ENCODE measurements around the gene CGB1. TPM values are rescaled to one million over a fixed set of nuclear protein-coding genes. Genes with fewer than 3 reads are reported as not detected.
"Not testable (repeated sequence)": the region's sequence is repeated elsewhere in the genome, so short reads cannot be mapped to it uniquely, and the experiment has no call there.

Gene CGB1
- total RNA-seq, 3 donors from 2014 or later, result not detected

DNA sequence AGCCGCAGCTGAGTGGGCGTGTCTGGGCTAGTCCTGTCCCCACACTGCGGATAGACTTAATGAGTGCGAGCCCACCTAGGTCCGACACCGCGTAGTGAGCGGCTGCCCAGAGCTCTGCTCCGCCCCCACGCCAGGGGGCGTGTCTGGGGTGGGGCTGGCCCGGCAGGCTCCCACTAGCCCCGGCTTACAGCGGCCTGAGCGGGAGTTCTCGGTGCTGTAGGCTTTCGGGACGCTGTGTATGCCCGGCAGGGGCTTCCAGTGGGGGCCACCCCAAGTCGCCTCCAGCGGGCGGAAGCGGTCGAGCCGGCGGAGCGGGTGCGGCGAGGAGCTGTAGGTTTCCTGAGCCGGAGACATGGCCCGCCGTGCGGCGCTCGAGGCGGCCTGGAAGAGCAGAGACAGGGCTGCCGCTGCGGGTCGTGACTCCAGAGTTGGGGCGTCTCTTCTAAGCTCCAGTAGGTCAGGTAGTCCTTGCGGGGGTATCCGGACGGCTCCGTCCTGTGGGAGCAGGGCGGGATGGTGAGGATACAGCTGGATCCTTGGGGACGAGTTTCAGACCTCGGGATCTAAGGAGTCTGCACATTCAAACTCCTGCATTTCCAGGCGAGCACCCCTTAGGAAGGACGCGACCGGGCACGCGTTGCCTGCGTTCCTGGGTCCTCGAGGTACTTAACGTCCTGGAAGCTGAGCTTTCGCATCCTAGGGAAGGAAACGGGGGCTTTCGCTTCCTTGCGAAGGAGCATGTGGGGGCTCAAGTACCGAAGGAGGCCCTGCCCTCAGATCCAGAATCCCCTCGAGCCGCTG, 19.6 kb upstream of the CGB1 start:
- TF ChIP-seq, protein P1, sequence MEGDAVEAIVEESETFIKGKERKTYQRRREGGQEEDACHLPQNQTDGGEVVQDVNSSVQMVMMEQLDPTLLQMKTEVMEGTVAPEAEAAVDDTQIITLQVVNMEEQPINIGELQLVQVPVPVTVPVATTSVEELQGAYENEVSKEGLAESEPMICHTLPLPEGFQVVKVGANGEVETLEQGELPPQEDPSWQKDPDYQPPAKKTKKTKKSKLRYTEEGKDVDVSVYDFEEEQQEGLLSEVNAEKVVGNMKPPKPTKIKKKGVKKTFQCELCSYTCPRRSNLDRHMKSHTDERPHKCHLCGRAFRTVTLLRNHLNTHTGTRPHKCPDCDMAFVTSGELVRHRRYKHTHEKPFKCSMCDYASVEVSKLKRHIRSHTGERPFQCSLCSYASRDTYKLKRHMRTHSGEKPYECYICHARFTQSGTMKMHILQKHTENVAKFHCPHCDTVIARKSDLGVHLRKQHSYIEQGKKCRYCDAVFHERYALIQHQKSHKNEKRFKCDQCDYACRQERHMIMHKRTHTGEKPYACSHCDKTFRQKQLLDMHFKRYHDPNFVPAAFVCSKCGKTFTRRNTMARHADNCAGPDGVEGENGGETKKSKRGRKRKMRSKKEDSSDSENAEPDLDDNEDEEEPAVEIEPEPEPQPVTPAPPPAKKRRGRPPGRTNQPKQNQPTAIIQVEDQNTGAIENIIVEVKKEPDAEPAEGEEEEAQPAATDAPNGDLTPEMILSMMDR (IDR thresholded peaks at IDR 0.05), result no peak
- intact Hi-C loops (cut with DNase I, micrococcal nuclease), result no loop called here
- H3K4me3 ChIP-seq, result no peak overlapping the region

DNA sequence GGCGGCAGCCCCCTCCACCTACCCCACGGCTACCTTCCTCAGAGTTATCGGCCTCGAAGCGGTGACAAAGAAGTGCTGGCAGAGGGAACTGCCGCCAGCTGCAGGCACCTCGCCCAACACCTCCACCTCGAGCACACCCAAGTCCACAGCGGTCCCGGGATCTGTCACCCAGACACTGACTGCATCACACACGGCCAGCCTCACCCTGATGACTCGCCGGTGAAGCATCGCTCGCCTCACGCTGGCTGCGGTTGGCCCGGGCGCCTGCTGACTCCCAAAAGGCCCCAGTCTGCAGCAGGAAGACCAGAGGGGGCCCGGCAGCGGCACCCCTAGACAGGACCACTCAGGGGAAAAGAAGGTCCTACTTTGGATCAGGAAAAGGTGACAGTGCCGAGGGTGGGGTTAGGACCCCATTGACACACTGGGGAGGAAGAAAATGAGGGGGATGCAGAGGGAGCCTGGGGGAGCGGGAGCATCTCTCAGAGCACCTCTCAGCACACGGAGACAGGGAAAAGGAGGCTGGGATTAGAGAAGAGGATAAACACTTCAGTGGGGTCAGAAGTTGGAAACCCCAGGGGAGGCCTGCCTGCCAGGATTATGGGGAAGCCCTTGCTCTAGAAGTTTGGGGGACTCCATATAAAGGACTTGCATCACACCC, 13.8 kb upstream of the CGB1 start:
- H3K4me1 ChIP-seq (ENCODE audit: low read depth); H3K4me3 ChIP-seq; DNase-seq; H3K36me3 ChIP-seq (ENCODE audit: low read depth); intact Hi-C loops (cut with DNase I, micrococcal nuclease); ATAC-seq; H3K9me3 ChIP-seq: not testable (repeated sequence)

More for the DNA sequence above, 19.6 kb upstream of the CGB1 start:
- no peaks in the 10 kb centered on the region for H3K36me3 ChIP-seq (ENCODE audit: low read depth)
- peak; percentile 62 to 77 (median 74) for DNase-seq
- peaks cover 13% of the 10 kb centered on the region for H3K4me1 ChIP-seq (ENCODE audit: low read depth)
- peak; percentile 87 for ATAC-seq
- H3K9me3 ChIP-seq, result no peaks in the 10 kb centered on the region

DNA sequence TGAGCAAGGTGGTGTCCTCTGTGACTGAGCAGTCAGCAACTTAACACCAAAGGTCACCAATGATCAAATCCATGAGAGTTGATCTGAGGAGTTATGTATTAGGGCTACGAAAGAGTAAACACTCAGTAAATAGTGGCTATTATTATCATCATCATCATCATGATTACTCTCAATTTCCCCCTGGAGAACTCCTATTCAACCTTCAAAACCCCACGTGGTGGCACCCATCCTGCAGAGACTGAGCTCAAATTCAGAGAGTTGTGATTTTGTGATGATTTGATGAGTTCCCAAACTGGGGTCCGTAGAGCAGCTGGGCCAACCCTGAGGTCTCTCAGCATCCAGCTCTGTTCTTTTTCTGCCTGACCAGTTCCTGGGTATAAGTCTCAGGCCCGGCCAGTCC, 13.1 kb upstream of the CGB1 start:
- H3K9me3 ChIP-seq; H3K4me3 ChIP-seq; ATAC-seq; intact Hi-C loops (cut with DNase I, micrococcal nuclease); H3K36me3 ChIP-seq (ENCODE audit: low read depth); H3K4me1 ChIP-seq (ENCODE audit: low read depth); DNase-seq: not testable (repeated sequence)

DNA sequence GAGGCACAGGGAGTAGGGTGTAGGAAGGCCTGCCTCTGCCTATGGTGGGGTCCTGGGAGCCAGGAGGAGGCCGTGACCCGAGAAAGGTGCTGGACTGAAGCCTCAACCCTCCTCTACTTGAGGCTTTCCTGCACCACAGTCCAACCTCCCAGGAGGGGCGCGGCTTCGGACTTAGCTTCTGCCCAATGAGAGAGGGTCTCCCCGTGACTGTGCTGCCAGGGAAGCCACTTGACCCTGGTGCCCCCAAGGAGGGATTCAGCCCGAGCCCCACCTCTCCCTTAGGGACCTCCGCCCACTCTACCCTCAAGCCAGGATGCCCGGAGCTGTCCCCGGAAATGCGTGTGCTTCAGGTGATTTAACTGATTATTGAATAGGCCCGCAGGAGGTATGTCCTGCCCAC, 12.3 kb upstream of the CGB1 start, which contains the start of gene CGB8:
CGB8 (minus strand) TSS at position 101 of the 400 bp plus-strand sequence. CDS start 372 bp downstream, outside the sequence.
- intact Hi-C loops (cut with DNase I, micrococcal nuclease); H3K36me3 ChIP-seq (ENCODE audit: low read depth); H3K4me1 ChIP-seq (ENCODE audit: low read depth); H3K4me3 ChIP-seq; ATAC-seq; DNase-seq; H3K9me3 ChIP-seq: not testable (repeated sequence)

DNA sequence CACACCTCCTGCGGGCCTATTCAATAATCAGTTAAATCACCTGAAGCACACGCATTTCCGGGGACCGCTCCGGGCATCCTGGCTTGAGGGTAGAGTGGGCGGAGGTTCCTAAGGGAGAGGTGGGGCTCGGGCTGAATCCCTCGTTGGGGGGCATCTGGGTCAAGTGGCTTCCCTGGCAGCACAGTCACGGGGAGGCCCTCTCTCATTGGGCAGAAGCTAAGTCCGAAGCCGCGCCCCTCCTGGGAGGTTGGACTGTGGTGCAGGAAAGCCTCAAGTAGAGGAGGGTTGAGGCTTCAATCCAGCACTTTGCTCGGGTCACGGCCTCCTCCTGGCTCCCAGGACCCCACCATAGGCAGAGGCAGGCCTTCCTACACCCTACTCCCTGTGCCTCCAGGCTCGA, 6.9 kb upstream of the CGB1 start, which contains the start of gene CGB5:
CGB5 (plus strand) TSS at position 301 of the 400 bp plus-strand sequence. CDS start 362 bp downstream, outside the sequence.
- H3K4me3 ChIP-seq; ATAC-seq; intact Hi-C loops (cut with DNase I, micrococcal nuclease); H3K36me3 ChIP-seq (ENCODE audit: low read depth); H3K9me3 ChIP-seq; H3K4me1 ChIP-seq (ENCODE audit: low read depth); DNase-seq: not testable (repeated sequence)

DNA sequence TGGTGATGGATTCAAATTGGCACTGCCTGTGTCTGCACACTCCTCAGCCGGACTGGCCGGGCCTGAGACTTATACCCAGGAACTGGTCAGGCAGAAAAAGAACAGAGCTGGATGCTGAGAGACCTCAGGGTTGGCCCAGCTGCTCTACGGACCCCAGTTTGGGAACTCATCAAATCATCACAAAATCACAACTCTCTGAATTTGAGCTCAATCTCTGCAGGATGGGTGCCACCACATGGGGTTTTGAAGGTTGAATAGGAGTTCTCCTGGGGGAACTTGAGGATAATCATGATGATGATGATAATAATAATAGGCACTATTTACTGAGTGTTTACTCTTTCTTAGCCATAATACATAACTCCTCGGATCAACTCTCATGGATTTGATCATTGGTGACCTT, 6.0 kb upstream of the CGB1 start:
- DNase-seq; H3K9me3 ChIP-seq; intact Hi-C loops (cut with DNase I, micrococcal nuclease); H3K4me1 ChIP-seq (ENCODE audit: low read depth); H3K36me3 ChIP-seq (ENCODE audit: low read depth); H3K4me3 ChIP-seq; ATAC-seq: not testable (repeated sequence)

DNA sequence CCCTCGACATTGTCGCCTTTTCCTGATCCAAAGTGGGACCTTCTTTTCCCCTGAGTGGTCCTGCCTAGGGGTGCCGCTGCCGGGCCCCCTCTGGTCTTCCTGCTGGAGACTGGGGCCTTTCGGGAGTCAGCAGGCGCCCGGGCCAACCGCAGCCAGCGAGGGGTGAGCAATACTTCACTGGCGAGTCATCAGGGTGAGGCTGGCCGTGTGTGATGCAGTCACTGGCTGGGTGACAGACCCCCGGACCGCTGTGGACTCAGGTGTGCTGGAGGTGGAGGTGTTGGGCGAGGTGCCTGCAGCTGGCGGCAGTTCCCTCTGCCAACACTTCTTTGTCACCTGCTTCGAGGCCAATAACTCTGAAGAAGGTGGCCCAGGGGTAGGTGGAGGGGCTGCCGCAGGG, 5.5 kb upstream of the CGB1 start:
- intact Hi-C loops (cut with DNase I, micrococcal nuclease), result no loop called here
- Histone ChIP-seq H3K4me1 (ENCODE audit: low read depth) (no peaks in the 10 kb centered on the region), H3K9me3 (no peaks in the 10 kb centered on the region), H3K4me3 (no peak overlapping the region), H3K36me3 (ENCODE audit: low read depth) (no peaks in the 10 kb centered on the region)
- TF ChIP-seq, protein P1 (IDR thresholded peaks at IDR 0.05), result no peak
- no peak for ATAC-seq
- DNase-seq, result no peak

DNA sequence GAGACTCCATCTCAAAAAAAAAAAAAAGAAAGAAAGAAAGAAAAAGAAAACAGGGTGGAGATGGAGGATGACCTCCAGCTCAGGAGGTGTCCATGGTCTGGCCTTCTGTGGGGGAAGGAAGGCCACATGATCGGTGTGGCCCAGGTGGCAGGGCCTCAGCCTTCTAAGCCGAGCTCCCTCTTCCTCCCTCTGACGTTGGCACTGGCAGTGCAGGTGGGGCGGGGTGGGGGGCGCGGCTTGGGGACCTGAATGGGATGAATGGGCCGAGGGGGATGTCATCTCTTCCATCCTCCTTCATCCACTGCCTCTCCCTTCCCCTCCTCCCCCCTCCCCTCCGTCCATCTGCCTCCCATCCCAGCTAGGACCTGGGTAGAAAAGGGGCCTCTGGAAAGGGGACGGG, 3.0 kb upstream of the CGB1 start:
- intact Hi-C loops (cut with DNase I, micrococcal nuclease); H3K4me3 ChIP-seq; H3K9me3 ChIP-seq; ATAC-seq; H3K4me1 ChIP-seq (ENCODE audit: low read depth); DNase-seq; H3K36me3 ChIP-seq (ENCODE audit: low read depth): not testable (repeated sequence)

DNA sequence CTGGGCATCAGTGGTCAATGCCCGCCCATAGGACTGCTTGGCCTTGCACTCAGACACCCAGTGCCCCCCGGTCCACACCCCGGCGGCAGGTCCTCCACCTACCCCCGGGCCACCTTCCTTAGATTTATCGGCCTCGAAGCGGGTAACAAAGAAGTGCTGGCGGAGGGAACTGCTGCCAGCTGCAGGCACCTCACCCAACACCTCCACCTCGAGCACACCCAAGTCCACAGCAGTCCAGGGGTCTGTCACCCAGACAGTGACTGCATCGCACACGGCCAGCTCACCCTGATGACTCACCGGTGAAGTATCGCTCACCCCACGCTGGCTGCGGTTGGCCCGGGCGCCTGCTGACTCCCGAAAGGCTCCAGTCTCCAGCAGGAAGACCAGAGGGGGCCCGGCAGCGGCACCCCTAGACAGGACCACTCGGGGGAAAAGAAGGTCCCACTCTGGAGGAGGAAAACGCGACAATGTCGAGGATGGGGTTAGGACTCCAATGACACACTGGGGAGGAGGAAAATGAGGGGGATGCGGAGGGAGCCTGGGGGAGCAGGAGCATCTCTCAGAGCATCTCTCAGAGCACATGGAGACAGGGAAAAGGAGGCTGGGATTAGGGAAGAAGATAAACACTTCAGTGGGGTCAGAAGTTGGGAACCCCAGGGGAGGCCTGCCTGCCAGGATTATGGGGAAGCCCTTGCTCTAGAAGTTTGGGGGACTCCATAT, 2.0 kb upstream of the CGB1 start:
- H3K4me3 ChIP-seq; intact Hi-C loops (cut with DNase I, micrococcal nuclease); H3K36me3 ChIP-seq (ENCODE audit: low read depth); DNase-seq; H3K4me1 ChIP-seq (ENCODE audit: low read depth); H3K9me3 ChIP-seq; ATAC-seq: not testable (repeated sequence)

DNA sequence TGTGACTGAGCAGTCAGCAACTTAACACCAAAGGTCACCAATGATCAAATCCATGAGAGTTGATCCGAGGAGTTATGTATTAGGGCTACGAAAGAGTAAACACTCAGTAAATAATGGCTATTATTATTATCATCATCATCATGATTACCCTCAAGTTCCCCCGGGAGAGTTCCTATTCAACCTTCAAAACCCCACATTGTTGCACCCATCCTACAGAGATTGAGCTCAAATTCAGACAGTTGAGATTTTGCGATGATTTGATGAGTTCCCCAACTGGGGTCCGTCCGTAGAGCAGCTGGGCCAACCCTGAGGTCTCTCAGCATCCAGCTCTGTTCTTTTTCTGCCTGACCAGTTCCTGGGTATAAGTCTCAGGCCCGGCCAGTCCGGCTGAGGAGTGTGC, 1.4 kb upstream of the CGB1 start:
- H3K4me1 ChIP-seq (ENCODE audit: low read depth); H3K9me3 ChIP-seq; DNase-seq; H3K36me3 ChIP-seq (ENCODE audit: low read depth); intact Hi-C loops (cut with DNase I, micrococcal nuclease); H3K4me3 ChIP-seq; ATAC-seq: not testable (repeated sequence)

DNA sequence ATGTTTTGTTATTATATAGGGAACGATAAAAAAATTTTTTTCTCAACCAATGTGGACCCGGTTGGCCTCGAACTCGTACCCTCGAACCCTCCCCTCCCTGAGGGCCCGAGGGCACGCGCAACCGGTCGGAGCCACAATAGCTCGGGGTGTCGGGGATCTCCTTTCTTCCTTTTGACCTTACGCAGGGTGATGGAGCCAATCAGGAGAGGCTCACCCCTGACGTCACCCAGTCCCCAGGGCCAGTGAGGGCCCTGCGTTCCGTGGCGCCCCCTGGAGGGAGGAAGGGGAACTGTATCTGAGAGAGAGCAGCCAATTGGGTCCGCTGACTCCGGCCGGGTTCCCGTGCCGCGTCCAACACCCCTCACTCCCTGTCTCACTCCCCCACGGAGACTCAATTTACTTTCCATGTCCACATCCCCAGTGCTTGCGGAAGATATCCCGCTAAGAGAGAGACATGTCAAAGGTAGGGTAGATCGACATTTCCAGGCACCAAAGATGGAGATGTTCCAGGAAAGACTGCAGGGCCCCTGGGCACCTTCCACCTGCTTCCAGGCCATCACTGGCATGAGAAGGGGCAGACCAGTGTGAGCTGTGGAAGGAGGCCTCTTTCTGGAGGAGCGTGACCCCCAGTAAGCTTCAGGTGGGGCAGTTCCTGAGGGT, 4.9 kb downstream of the CGB1 start, which contains the start of gene CGB2:
CGB2 (plus strand) TSS at position 249 of the 660 bp plus-strand sequence; CDS start at position 455, 206 bp downstream.
- H3K36me3 ChIP-seq (ENCODE audit: low read depth); DNase-seq; H3K4me3 ChIP-seq; H3K4me1 ChIP-seq (ENCODE audit: low read depth); intact Hi-C loops (cut with DNase I, micrococcal nuclease); H3K9me3 ChIP-seq; ATAC-seq: not testable (repeated sequence)

Data from mucosa of descending colon (tissue), 3 donors.